ENCODE results near the gene ZNF23. TPM values are rescaled to one million over a fixed set of nuclear protein-coding genes. Genes with fewer than 3 reads are reported as not detected.
A peak's percentile ranks its signal among the peaks of the same experiment; 100 is the strongest.

Gene ZNF23
- total and polyA plus RNA-seq, 2 experiments from 2014 or later: 5.3 to 7.1 TPM

DNA sequence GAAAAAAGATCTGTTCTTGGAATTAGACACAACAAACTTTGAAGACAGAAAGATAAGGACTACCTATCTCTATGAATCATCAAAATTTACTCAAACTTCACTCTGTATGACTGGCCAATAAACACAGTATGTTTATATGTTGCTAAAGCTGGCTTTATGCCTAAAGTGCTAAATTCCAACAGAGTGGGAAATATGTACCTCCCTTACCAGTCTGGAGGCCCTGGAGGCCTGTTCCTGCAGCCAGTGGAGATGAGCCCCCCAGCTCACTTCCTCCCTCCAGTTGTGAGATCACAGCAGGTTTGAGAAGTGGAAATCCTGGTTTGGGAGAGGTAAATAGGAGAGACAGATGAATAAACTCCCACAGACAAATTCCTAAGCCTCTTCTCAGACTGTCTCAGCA lies 9.0 kb downstream of the ZNF23 start:
- Histone ChIP-seq H3K27me3 (no peaks in the 10 kb centered on the region), H2AFZ (no peak overlapping the region), H3K9me2 (replicated peaks; ENCODE audit: insufficient read depth) (no peaks in the 10 kb centered on the region), H3K4me2 (no peak overlapping the region), H3K4me1 (ENCODE audit: insufficient read depth) (no peaks in the 10 kb centered on the region), H3K27ac (no peak overlapping the region), H4K20me1 (ENCODE audit: insufficient read depth, poor library complexity, severe bottlenecking) (no peaks in the 10 kb centered on the region), H3K4me3 (no peak overlapping the region), H3K9me3 (ENCODE audit: low read depth) (peaks cover 20% of the 10 kb centered on the region), H3K36me3 (replicated peaks; ENCODE audit: insufficient read depth, low read depth) (peaks cover 21% of the 10 kb centered on the region), H3K79me2 (no peaks in the 10 kb centered on the region)
- TF ChIP-seq, protein P1, sequence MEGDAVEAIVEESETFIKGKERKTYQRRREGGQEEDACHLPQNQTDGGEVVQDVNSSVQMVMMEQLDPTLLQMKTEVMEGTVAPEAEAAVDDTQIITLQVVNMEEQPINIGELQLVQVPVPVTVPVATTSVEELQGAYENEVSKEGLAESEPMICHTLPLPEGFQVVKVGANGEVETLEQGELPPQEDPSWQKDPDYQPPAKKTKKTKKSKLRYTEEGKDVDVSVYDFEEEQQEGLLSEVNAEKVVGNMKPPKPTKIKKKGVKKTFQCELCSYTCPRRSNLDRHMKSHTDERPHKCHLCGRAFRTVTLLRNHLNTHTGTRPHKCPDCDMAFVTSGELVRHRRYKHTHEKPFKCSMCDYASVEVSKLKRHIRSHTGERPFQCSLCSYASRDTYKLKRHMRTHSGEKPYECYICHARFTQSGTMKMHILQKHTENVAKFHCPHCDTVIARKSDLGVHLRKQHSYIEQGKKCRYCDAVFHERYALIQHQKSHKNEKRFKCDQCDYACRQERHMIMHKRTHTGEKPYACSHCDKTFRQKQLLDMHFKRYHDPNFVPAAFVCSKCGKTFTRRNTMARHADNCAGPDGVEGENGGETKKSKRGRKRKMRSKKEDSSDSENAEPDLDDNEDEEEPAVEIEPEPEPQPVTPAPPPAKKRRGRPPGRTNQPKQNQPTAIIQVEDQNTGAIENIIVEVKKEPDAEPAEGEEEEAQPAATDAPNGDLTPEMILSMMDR (IDR thresholded peaks at IDR 0.05; ENCODE audit: poor library complexity): no peak
- TF ChIP-seq EZH2phosphoT487 (IDR thresholded peaks at IDR 0.05; ENCODE audit: low read depth, severe bottlenecking, unreplicated experiment) (no peak), EZH2 (IDR thresholded peaks at IDR 0.05; ENCODE audit: borderline replicate concordance) (no peak)
- no peak for DNase-seq (ENCODE audit: low spot score)

DNA sequence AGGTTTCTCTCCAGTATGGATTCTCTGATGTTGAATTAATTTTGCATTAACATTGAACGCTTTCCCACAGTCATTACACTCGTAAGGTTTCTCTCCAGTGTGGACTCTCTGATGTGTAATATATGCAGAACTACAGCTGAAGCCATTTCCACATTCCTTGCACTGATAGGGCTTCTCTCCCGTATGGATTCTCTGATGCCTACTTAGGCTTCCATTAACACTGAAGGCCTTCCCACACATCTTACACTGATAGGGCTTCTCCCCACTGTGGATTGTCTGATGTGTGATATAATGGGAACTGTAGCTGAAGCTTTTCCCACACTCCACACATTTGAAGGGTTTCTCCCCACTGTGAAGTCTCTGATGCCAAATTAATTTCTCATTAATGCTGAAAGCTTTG lies 13.0 kb downstream of the ZNF23 start:
- Histone ChIP-seq H3K27ac (no peak overlapping the region), H3K9me2 (replicated peaks; ENCODE audit: insufficient read depth) (no peaks in the 10 kb centered on the region), H2AFZ (no peak overlapping the region), H3K36me3 (replicated peaks; ENCODE audit: insufficient read depth, low read depth) (peaks cover 21% of the 10 kb centered on the region), H3K4me3 (peak overlapping the region; percentile 15), H3K27me3 (no peaks in the 10 kb centered on the region), H3K79me2 (no peaks in the 10 kb centered on the region), H3K9me3 (ENCODE audit: low read depth) (peaks cover 35% of the 10 kb centered on the region), H3K4me2 (no peak overlapping the region), H3K4me1 (ENCODE audit: insufficient read depth) (no peaks in the 10 kb centered on the region), H4K20me1 (ENCODE audit: insufficient read depth, poor library complexity, severe bottlenecking) (no peaks in the 10 kb centered on the region)
- TF ChIP-seq, protein P1 (IDR thresholded peaks at IDR 0.05; ENCODE audit: poor library complexity): no peak
- no peak for TF ChIP-seq EZH2 (IDR thresholded peaks at IDR 0.05; ENCODE audit: borderline replicate concordance)
- TF ChIP-seq EZH2phosphoT487 (IDR thresholded peaks at IDR 0.05; ENCODE audit: low read depth, severe bottlenecking, unreplicated experiment): no peak
- 97% methylated on average over 3 of the region's 3 CpGs for WGBS (ENCODE audit: low lambda C conversion rate, missing lambda C conversion rate)
- DNase-seq (ENCODE audit: low spot score): no peak

GRCh38 chr16:71448274-71448866 lies 13.7 kb downstream of the ZNF23 start:
- WGBS (ENCODE audit: low lambda C conversion rate, missing lambda C conversion rate): 96% methylated on average over 7 of the region's 7 CpGs
- Histone ChIP-seq H3K36me3 (replicated peaks; ENCODE audit: insufficient read depth, low read depth) (peaks cover 21% of the 10 kb centered on the region), H2AFZ (no peak overlapping the region), H3K4me3 (no peak overlapping the region), H3K79me2 (no peaks in the 10 kb centered on the region), H3K9me3 (ENCODE audit: low read depth) (peaks cover 35% of the 10 kb centered on the region), H3K27me3 (no peaks in the 10 kb centered on the region), H3K9me2 (replicated peaks; ENCODE audit: insufficient read depth) (no peaks in the 10 kb centered on the region), H3K27ac (no peak overlapping the region), H3K4me1 (ENCODE audit: insufficient read depth) (no peaks in the 10 kb centered on the region), H3K4me2 (no peak overlapping the region), H4K20me1 (ENCODE audit: insufficient read depth, poor library complexity, severe bottlenecking) (no peaks in the 10 kb centered on the region)
- no peak for DNase-seq (ENCODE audit: low spot score)
- TF ChIP-seq, protein P1 (IDR thresholded peaks at IDR 0.05; ENCODE audit: poor library complexity): no peak
- TF ChIP-seq EZH2phosphoT487 (IDR thresholded peaks at IDR 0.05; ENCODE audit: low read depth, severe bottlenecking, unreplicated experiment) (no peak), EZH2 (IDR thresholded peaks at IDR 0.05; ENCODE audit: borderline replicate concordance) (no peak)
